SK-N-SH treated with all-trans-retinoic acid at 6 μM for 48 hours (cell line): ENCODE measurements around the gene THAP12.
"Not testable (repeated sequence)": the region's sequence is repeated elsewhere in the genome, so short reads cannot be mapped to it uniquely, and the experiment has no call there.

Experiments
- ATAC-seq: fragments of 200-7000 bp; cut with Tn5 transposase; 3 replicates; pipeline ENCODE4 v1.9.1; 2020; ENCODE audit warnings: mild to moderate bottlenecking, moderate library complexity
- ARNTL ChIP-seq: fragments of 450-650 bp; formaldehyde crosslinking; IDR thresholded peaks from 2 replicates; pipeline ENCODE4 v1.5.0; 2020; ENCODE audit warnings: low read depth, mild to moderate bottlenecking, moderate library complexity, borderline replicate concordance
- BACH2 ChIP-seq: fragments of 250-450 bp; sonication (Bioruptor Pico); IDR thresholded peaks from 2 replicates; pipeline ENCODE4 v1.9.0; 2021; ENCODE audit warnings: mild to moderate bottlenecking, borderline replicate concordance
- ESRRG ChIP-seq: fragments of 250-450 bp; sonication (Bioruptor Pico); IDR thresholded peaks from 2 replicates; pipeline ENCODE4 v1.6.1; 2021; ENCODE audit warnings: mild to moderate bottlenecking
- GLIS3 ChIP-seq: fragments of 250-450 bp; sonication (Bioruptor Pico); IDR thresholded peaks from 2 replicates; pipeline ENCODE4 v1.5.0; 2020; ENCODE audit warnings: mild to moderate bottlenecking, moderate library complexity
- ISL1 ChIP-seq: fragments of 250-450 bp; sonication (Bioruptor Pico); IDR thresholded peaks from 2 replicates; pipeline ENCODE4 v2.1.2; 2022; ENCODE audit warnings: mild to moderate bottlenecking, moderate library complexity
- OSR1 ChIP-seq: fragments of 250-450 bp; sonication (Bioruptor Pico); IDR thresholded peaks from 2 replicates; pipeline ENCODE4 v1.8.0; 2022; ENCODE audit warnings: moderate library complexity, mild to moderate bottlenecking, inconsistent platforms
- RARB ChIP-seq: fragments of 250-450 bp; sonication (Bioruptor Pico); IDR thresholded peaks from 2 replicates; pipeline ENCODE4 v1.8.0; 2021; ENCODE audit warnings: mild to moderate bottlenecking, moderate library complexity
- SNAI2 ChIP-seq: fragments of 250-450 bp; sonication (Bioruptor Pico); IDR thresholded peaks from 2 replicates; pipeline ENCODE4 v1.5.0; 2020; ENCODE audit warnings: mild to moderate bottlenecking, moderate library complexity
- TCF4 ChIP-seq: fragments of 250-450 bp; sonication (Bioruptor Pico); IDR thresholded peaks from 2 replicates; pipeline ENCODE4 v1.8.0; 2021; ENCODE audit warnings: mild to moderate bottlenecking, moderate library complexity, borderline replicate concordance
- TOX ChIP-seq: fragments of 250-450 bp; sonication (Bioruptor Pico); IDR thresholded peaks from 2 replicates; pipeline ENCODE4 v1.8.0; 2021; ENCODE audit warnings: mild to moderate bottlenecking, moderate library complexity, borderline replicate concordance
- ZC3H10 ChIP-seq: fragments of 250-450 bp; sonication (Bioruptor Pico); IDR thresholded peaks from 2 replicates; pipeline ENCODE4 v1.5.1; 2021; ENCODE audit warnings: mild to moderate bottlenecking, moderate library complexity
- ZFP3 ChIP-seq: fragments of 250-450 bp; sonication (Bioruptor Pico); IDR thresholded peaks from 2 replicates; pipeline ENCODE4 v1.5.0; 2020; ENCODE audit warnings: mild to moderate bottlenecking, moderate library complexity
- ZFP30 ChIP-seq: fragments of 450-650 bp; formaldehyde crosslinking; IDR thresholded peaks from 2 replicates; pipeline ENCODE4 v1.5.0; 2022; ENCODE audit warnings: mild to moderate bottlenecking, moderate library complexity
- ZNF565 ChIP-seq: fragments of 450-650 bp; formaldehyde crosslinking; conservative IDR thresholded peaks from 2 replicates; pipeline ENCODE4 v1.5.0; 2020; ENCODE audit warnings: low read depth, mild to moderate bottlenecking, moderate library complexity
- ZNF70 ChIP-seq: fragments of 450-650 bp; formaldehyde crosslinking; IDR thresholded peaks from 2 replicates; pipeline ENCODE4 v1.5.0; 2020; ENCODE audit warnings: mild to moderate bottlenecking, moderate library complexity
- ZNF8 ChIP-seq: fragments of 450-650 bp; formaldehyde crosslinking; IDR thresholded peaks from 2 replicates; pipeline ENCODE4 v1.5.0; 2020; ENCODE audit warnings: mild to moderate bottlenecking, moderate library complexity
- TF ChIP-seq, protein P1 (sequence below): fragments of 250-450 bp; sonication (Bioruptor Pico); IDR thresholded peaks from 2 replicates; pipeline ENCODE4 v1.5.1; 2020; ENCODE audit warnings: low read depth, mild to moderate bottlenecking, moderate library complexity
- TF ChIP-seq, protein P2 (sequence below): fragments of 250-450 bp; sonication (Bioruptor Pico); IDR thresholded peaks from 2 replicates; pipeline ENCODE4 v1.8.0; 2021; ENCODE audit warnings: low read depth, mild to moderate bottlenecking, moderate library complexity, borderline replicate concordance
- TF ChIP-seq, protein P3 (sequence below): fragments of 250-450 bp; sonication (Bioruptor Pico); IDR thresholded peaks from 2 replicates; pipeline ENCODE4 v1.5.0; 2020; ENCODE audit warnings: mild to moderate bottlenecking, moderate library complexity
- TF ChIP-seq, protein P4 (sequence below): fragments of 250-450 bp; sonication (Bioruptor Pico); IDR thresholded peaks from 2 replicates; pipeline ENCODE4 v1.5.1; 2021; ENCODE audit warnings: mild to moderate bottlenecking, moderate library complexity

The THAP12 gene

DNA sequence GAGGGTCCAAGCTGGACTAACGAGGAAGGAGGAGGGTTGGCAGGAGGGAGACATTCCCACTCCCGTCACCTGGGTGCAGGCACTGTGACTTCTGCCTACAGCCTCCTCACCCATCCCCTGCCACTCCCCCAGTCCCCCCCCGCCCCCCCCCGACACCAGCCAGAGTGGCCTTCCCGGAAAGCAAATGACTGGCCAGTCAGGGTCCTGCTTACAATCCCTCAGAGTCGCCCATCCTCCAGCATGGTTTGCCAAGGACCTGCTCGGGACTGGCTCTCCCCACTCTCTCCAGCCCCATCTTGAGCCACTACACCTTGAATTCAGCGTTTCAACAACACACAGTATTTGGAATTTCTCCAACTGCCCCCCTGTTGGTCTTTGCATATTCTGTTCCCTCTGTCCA lies 59.6 kb downstream of the THAP12 start:
- TF ChIP-seq, protein P1, sequence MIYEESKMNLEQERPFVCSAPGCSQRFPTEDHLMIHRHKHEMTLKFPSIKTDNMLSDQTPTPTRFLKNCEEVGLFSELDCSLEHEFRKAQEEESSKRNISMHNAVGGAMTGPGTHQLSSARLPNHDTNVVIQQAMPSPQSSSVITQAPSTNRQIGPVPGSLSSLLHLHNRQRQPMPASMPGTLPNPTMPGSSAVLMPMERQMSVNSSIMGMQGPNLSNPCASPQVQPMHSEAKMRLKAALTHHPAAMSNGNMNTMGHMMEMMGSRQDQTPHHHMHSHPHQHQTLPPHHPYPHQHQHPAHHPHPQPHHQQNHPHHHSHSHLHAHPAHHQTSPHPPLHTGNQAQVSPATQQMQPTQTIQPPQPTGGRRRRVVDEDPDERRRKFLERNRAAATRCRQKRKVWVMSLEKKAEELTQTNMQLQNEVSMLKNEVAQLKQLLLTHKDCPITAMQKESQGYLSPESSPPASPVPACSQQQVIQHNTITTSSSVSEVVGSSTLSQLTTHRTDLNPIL = no peak
- TF ChIP-seq, protein P2, sequence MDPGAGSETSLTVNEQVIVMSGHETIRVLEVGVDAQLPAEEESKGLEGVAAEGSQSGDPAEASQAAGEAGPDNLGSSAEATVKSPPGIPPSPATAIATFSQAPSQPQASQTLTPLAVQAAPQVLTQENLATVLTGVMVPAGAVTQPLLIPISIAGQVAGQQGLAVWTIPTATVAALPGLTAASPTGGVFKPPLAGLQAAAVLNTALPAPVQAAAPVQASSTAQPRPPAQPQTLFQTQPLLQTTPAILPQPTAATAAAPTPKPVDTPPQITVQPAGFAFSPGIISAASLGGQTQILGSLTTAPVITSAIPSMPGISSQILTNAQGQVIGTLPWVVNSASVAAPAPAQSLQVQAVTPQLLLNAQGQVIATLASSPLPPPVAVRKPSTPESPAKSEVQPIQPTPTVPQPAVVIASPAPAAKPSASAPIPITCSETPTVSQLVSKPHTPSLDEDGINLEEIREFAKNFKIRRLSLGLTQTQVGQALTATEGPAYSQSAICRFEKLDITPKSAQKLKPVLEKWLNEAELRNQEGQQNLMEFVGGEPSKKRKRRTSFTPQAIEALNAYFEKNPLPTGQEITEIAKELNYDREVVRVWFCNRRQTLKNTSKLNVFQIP (CRISPR knock-in tag) = no peak
- TF ChIP-seq ARNTL (CRISPR knock-in tag) (no peak), TOX (CRISPR knock-in tag) (no peak), ZFP30 (CRISPR knock-in tag) (no peak), OSR1 (CRISPR knock-in tag) (no peak), ZNF565 (no peak), ZFP3 (CRISPR knock-in tag) (no peak), ISL1 (no peak), BACH2 (CRISPR knock-in tag) (no peak)
- TF ChIP-seq, protein P3, sequence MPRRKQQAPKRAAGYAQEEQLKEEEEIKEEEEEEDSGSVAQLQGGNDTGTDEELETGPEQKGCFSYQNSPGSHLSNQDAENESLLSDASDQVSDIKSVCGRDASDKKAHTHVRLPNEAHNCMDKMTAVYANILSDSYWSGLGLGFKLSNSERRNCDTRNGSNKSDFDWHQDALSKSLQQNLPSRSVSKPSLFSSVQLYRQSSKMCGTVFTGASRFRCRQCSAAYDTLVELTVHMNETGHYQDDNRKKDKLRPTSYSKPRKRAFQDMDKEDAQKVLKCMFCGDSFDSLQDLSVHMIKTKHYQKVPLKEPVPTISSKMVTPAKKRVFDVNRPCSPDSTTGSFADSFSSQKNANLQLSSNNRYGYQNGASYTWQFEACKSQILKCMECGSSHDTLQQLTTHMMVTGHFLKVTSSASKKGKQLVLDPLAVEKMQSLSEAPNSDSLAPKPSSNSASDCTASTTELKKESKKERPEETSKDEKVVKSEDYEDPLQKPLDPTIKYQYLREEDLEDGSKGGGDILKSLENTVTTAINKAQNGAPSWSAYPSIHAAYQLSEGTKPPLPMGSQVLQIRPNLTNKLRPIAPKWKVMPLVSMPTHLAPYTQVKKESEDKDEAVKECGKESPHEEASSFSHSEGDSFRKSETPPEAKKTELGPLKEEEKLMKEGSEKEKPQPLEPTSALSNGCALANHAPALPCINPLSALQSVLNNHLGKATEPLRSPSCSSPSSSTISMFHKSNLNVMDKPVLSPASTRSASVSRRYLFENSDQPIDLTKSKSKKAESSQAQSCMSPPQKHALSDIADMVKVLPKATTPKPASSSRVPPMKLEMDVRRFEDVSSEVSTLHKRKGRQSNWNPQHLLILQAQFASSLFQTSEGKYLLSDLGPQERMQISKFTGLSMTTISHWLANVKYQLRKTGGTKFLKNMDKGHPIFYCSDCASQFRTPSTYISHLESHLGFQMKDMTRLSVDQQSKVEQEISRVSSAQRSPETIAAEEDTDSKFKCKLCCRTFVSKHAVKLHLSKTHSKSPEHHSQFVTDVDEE (CRISPR knock-in tag) = no peak
- TF ChIP-seq, protein P4, sequence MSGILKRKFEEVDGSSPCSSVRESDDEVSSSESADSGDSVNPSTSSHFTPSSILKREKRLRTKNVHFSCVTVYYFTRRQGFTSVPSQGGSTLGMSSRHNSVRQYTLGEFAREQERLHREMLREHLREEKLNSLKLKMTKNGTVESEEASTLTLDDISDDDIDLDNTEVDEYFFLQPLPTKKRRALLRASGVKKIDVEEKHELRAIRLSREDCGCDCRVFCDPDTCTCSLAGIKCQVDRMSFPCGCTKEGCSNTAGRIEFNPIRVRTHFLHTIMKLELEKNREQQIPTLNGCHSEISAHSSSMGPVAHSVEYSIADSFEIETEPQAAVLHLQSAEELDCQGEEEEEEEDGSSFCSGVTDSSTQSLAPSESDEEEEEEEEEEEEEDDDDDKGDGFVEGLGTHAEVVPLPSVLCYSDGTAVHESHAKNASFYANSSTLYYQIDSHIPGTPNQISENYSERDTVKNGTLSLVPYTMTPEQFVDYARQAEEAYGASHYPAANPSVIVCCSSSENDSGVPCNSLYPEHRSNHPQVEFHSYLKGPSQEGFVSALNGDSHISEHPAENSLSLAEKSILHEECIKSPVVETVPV (CRISPR knock-in tag) = no peak

DNA sequence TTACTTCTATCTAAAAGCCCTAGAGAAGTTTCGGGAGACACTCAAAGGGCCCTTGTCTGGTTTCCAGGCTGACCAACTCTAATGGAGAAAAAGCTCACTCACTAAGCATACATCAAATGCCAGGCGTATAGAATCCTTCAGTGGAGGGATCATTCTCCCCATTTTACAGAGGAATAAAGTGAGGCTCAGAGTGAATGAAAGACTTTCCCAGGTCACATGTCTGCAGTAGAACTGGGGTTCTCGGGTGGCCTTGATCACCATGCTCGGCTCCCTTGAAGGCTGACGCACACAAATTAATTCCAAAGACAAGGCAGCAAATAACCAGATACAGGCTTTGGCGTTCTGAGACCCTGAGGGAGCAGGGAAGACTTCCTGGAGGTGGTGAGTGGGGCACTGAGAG lies 60.0 kb downstream of the THAP12 start:
- TF ChIP-seq ZNF70 (CRISPR knock-in tag) (no peak), ZNF565 (no peak), ISL1 (no peak), ZFP30 (CRISPR knock-in tag) (no peak), ZNF8 (CRISPR knock-in tag) (no peak), ZC3H10 (CRISPR knock-in tag) (no peak), SNAI2 (CRISPR knock-in tag) (no peak), GLIS3 (CRISPR knock-in tag) (no peak), RARB (CRISPR knock-in tag) (no peak), TOX (CRISPR knock-in tag) (no peak), ZFP3 (CRISPR knock-in tag) (no peak), ESRRG (CRISPR knock-in tag) (no peak), BACH2 (CRISPR knock-in tag) (no peak), ARNTL (CRISPR knock-in tag) (no peak), TCF4 (CRISPR knock-in tag) (no peak)
- TF ChIP-seq, protein P4 (CRISPR knock-in tag) = no peak
- no peak for ATAC-seq

More for the DNA sequence above, 59.6 kb downstream of the THAP12 start:
- no peak for ATAC-seq

DNA sequence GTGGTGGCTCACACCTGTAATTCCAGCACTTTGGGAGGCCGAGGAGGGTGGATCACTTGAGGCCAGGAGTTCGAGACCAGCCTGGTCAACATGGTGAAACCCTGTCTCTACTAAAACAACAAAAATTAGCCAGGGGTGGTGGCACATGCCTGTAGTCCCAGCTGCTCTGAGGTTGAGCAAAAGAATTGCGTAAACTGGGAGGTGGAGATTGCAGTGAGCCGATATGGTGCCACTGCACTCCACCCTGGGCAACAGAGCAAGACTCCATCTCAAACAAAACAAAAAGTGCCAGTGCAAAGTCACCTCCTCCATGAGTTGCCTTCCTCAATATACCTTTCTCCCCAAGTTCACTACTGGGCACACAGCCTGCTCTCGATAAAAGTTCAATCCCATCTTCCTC lies 61.1 kb downstream of the THAP12 start:
- not testable (repeated sequence) for ATAC-seq
